ENCODE results near the gene MARCHF10.
A peak's percentile ranks its signal among the peaks of the same experiment; 100 is the strongest.

Gene MARCHF10

DNA sequence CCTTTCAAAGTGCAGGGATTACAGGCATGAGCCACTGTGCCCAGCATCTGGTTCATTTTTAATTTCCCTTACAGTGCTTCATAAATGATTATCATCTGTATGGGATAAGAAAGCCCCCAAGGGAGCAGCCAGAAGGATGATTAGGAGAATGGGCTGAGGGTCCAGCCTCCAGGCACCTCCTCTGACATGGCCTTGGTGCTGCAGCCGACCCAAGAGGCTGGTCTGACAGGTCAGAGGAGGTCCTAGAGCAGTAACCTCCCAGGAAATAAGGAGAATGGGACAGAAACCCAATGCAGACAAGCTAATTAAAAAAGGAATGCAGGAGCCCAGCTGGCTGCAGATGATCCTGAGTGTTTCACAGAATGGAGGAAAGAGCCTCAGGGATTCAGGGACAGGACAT is 151.7 kb downstream of the MARCHF10 start:
- DNase-seq, result no peak

DNA sequence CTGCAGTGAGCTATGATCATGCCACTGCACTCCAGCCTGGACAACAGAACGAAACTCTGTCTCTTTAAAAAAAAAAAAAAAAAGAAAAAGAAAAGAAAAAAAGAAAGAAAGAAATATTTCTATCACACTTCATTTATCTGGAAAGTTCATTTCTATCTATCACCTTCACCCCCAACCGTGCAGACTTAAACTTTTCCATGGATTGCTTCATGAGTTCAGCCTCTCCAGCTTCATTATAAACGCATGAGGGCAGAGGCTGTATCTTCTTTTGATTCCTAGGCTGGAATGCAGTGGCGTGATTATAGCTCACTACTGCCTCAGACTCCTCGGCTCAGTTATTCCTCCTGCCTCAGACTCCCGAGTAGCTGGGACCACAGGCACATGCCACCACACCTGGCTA is 152.5 kb downstream of the MARCHF10 start:
- DNase-seq, result no peak

DNA sequence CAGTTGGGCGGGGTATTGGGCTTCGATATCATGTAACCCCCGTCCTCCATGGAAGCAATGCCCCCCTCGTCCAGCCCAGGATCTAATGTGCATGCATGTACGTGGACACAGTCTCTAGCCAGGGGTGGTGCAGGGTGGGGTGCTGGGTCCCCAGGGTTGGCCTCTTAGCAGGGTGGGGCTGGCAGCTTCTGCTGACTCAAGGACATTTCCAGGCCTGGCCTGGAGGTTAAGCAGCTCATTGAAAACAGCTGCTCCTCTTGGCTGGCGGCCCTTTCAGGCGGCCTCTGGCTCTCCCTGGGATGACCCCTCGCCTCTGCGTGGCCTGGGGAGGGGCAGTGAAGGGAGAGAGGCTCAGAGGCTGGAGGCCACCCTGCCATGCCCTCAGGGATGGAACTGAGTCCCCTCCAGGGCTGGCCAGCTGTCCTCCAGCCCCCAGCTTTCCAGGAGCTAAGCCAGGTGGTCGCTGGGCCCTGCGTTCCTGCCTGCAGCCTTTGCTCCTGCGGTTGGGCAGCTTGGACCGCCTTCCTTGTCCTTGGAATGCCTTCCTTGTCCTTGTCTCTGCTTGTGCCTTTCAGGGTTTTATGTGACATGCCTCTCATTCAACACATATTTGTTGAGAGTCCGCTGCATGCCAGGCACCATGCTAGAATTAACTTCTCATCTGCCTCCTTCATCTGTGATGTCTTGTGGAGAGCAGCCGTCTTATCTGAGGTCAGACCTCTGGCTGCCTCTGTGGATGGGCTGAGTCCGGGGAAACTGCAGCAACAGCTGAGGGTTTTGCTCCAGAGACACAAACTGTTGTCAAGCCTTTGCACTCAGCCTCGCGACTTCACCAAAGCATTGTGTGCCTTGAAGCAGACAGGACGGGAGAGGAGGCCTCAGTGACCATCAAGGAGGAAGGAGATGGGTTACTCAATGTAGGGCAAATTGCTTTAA is 154.0 kb downstream of the MARCHF10 start:
- DNase-seq, result peak; percentile 64

DNA sequence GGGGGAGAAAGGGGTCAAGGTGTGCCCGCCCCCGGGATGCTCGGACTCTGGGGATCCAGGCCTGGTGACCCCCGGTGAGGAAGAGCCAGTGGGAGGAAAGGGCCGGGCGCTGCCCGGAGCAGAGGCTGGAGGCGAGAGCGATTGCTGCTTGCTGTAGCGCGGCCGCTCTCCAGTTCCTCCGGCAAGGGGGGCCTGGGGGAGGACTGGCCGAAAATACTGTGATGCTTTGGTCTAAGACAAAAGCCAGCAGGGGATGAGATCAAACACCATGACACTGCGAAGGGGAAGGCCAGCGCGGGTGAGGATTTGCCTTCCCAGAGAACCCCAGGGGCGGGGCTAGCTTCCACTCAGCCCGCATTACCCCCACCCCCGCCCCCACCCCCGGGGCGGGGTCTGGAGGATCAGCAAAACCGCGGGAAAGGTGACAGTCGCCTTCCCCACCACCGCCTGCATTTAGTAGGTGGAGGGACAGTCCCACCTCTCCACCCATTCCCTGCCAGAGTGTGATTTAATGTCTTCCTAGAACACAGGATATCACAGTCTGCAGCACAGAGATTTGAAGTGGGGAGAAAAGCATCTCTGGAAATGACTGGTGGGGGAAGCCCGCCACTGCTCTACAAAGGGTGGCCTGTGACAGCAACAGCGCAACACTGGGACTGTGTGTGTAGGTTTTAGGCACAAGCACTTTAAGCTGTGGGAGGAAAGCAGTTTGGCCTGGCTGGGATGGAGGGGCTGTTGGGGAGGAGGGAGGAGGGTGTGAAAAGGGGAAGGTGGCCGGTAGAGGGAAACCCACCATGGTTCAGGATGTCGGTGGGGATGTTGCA is 154.9 kb downstream of the MARCHF10 start:
- peak; percentile 86 for DNase-seq

DNA sequence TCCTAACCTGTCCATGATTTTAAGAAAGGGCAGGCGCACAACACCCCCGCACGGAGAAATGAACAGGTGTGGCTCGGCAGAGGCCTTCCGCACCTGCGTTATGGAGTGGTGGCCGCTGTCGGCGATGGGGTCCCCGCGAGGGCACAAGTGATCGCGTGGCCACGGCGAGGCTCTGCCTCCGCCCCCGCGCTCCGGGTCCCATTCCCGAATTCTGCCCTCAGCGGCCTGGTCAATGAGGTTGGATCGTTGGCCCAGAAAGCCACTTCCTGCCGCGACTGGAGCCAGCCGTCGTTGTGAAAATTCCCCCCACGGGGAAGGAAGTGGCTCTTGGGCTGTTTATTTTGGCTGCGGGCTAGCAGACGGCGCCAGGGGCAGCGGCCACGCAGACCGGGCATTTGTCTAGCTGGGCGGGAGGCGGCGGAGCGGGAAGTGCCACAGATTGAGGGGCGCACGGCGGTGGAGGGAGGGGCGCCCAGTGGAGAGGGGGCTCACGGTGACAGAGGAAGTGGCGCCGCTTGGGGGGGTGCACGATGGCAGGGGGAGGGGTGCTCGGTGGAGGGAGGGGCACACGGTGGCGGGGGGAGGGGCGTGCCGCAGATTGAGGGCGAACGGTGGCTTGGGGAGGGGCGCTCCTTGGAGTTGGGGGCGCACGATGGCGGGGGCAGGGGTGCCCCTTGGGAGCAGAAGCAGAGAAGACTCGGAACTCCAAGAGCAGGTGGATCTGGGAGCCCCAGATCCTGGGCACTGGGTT is 155.7 kb downstream of the MARCHF10 start:
- peak; percentile 73 for DNase-seq

All from eye (tissue), 1 donor.